ENCODE data around the gene ENDOV. TPM values are rescaled to one million over a fixed set of nuclear protein-coding genes. Genes with fewer than 3 reads are reported as not detected.

ENDOV gene
- total and polyA plus RNA-seq, 2 of the 13 experiments (the other 11 are each of a cell fraction or from before 2014, with no cell fraction given): 15.1 to 17.1 TPM

DNA sequence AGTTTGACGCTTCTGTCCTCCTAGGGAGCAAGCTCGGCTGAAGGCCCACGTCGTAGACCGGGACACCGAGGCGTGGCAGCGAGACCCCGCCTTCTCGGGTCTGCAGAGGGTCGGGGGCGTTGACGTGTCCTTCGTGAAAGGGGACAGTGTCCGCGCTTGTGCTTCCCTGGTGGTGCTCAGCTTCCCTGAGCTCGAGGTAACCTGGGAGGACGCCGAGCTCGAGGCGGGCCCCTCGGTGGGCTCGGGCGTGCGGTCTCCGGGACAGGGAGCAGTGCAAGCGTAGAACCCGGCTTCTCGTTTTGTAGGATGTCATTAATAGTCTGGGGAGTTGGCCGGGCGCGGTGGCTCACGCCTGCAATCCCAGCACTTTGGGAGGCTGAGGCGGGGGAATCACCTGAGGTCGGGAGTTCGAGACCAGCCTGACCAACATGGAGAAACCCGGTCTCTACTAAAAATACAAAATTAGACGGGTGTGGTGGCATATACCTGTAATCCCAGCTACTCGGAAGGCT lies 715 bp downstream of the ENDOV start (continued):
- TF ChIP-seq, protein P1, sequence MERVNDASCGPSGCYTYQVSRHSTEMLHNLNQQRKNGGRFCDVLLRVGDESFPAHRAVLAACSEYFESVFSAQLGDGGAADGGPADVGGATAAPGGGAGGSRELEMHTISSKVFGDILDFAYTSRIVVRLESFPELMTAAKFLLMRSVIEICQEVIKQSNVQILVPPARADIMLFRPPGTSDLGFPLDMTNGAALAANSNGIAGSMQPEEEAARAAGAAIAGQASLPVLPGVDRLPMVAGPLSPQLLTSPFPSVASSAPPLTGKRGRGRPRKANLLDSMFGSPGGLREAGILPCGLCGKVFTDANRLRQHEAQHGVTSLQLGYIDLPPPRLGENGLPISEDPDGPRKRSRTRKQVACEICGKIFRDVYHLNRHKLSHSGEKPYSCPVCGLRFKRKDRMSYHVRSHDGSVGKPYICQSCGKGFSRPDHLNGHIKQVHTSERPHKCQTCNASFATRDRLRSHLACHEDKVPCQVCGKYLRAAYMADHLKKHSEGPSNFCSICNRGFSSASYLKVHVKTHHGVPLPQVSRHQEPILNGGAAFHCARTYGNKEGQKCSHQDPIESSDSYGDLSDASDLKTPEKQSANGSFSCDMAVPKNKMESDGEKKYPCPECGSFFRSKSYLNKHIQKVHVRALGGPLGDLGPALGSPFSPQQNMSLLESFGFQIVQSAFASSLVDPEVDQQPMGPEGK (CRISPR knock-in tag; IDR thresholded peaks at IDR 0.05): no peak
- no peak for TF ChIP-seq MAF1 (CRISPR knock-in tag; IDR thresholded peaks at IDR 0.05; ENCODE audit: borderline replicate concordance)
- no peak for TF ChIP-seq ZNF704 (CRISPR knock-in tag; IDR thresholded peaks at IDR 0.05; ENCODE audit: borderline replicate concordance)
- no peak for TF ChIP-seq ZC3H4 (CRISPR knock-in tag; IDR thresholded peaks at IDR 0.05; ENCODE audit: borderline replicate concordance)
- TF ChIP-seq ZNF337 (CRISPR knock-in tag; IDR thresholded peaks at IDR 0.05; ENCODE audit: borderline replicate concordance, low read depth): no peak
- no peak for TF ChIP-seq MZF1 (CRISPR knock-in tag; IDR thresholded peaks at IDR 0.05; ENCODE audit: borderline replicate concordance)
- no peak for TF ChIP-seq KDM6A (CRISPR knock-in tag; IDR thresholded peaks at IDR 0.05; ENCODE audit: low read depth)
- no peak for TF ChIP-seq MAX (IDR thresholded peaks at IDR 0.05)
- 0 out of 2 replicates have a peak, but pooled peaks have one; percentile 56 for TF ChIP-seq ZNF572 (CRISPR knock-in tag; IDR thresholded peaks at IDR 0.05)
- TF ChIP-seq ATF3 (CRISPR knock-in tag; IDR thresholded peaks at IDR 0.05): no peak; the same call in 1 of the 2 replicates
- TF ChIP-seq, protein P2, sequence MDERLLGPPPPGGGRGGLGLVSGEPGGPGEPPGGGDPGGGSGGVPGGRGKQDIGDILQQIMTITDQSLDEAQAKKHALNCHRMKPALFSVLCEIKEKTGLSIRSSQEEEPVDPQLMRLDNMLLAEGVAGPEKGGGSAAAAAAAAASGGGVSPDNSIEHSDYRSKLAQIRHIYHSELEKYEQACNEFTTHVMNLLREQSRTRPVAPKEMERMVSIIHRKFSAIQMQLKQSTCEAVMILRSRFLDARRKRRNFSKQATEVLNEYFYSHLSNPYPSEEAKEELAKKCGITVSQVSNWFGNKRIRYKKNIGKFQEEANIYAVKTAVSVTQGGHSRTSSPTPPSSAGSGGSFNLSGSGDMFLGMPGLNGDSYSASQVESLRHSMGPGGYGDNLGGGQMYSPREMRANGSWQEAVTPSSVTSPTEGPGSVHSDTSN (CRISPR knock-in tag; IDR thresholded peaks at IDR 0.05): no peak
- peak; percentile 23; the same call in 1 of the 2 replicates for TF ChIP-seq ZBTB38 (CRISPR knock-in tag; IDR thresholded peaks at IDR 0.05)
- TF ChIP-seq, protein P3, sequence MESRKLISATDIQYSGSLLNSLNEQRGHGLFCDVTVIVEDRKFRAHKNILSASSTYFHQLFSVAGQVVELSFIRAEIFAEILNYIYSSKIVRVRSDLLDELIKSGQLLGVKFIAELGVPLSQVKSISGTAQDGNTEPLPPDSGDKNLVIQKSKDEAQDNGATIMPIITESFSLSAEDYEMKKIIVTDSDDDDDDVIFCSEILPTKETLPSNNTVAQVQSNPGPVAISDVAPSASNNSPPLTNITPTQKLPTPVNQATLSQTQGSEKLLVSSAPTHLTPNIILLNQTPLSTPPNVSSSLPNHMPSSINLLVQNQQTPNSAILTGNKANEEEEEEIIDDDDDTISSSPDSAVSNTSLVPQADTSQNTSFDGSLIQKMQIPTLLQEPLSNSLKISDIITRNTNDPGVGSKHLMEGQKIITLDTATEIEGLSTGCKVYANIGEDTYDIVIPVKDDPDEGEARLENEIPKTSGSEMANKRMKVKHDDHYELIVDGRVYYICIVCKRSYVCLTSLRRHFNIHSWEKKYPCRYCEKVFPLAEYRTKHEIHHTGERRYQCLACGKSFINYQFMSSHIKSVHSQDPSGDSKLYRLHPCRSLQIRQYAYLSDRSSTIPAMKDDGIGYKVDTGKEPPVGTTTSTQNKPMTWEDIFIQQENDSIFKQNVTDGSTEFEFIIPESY (CRISPR knock-in tag; IDR thresholded peaks at IDR 0.05): no peak
- TF ChIP-seq ZNF430 (CRISPR knock-in tag; IDR thresholded peaks at IDR 0.05): peak; percentile 85
- TF ChIP-seq SOX5 (CRISPR knock-in tag; IDR thresholded peaks at IDR 0.05; ENCODE audit: borderline replicate concordance): no peak
- TF ChIP-seq ZFP1 (CRISPR knock-in tag; IDR thresholded peaks at IDR 0.05): no peak
- TF ChIP-seq ZNF556 (CRISPR knock-in tag; IDR thresholded peaks at IDR 0.05; ENCODE audit: borderline replicate concordance): no peak
- TF ChIP-seq REL (CRISPR knock-in tag; conservative IDR thresholded peaks at IDR 0.05): 0 out of 2 replicates have a peak, but pooled peaks have one; percentile 8
- TF ChIP-seq PHB2 (IDR thresholded peaks at IDR 0.05; ENCODE audit: partially characterized antibody): no peak
- TF ChIP-seq IRX3 (CRISPR knock-in tag; IDR thresholded peaks at IDR 0.05; ENCODE audit: borderline replicate concordance, low read depth): 0 out of 2 replicates have a peak, but pooled peaks have one; percentile 38
- TF ChIP-seq ZFP36L1 (CRISPR knock-in tag; IDR thresholded peaks at IDR 0.05): peak; percentile 80; the same call in 1 of the 2 replicates
- TF ChIP-seq ZNF83 (CRISPR knock-in tag; IDR thresholded peaks at IDR 0.05; ENCODE audit: borderline replicate concordance): no peak
- TF ChIP-seq MYNN (CRISPR knock-in tag; IDR thresholded peaks at IDR 0.05; ENCODE audit: low read depth): no peak; the same call in 1 of the 2 replicates
- TF ChIP-seq KDM1A (CRISPR knock-in tag; IDR thresholded peaks at IDR 0.05): no peak
- no peak for TF ChIP-seq ZNF468 (CRISPR knock-in tag; IDR thresholded peaks at IDR 0.05)
